ENCODE results near the gene FAM114A1.

FAM114A1 gene

GRCh38 chr4:38872620-38873019 lies 5.0 kb downstream of the FAM114A1 start:
- 0 out of 2 replicates have a peak, but pooled peaks cover 8% of the 10 kb centered on the region for H3K4me1 ChIP-seq (ENCODE audit: control insufficient read depth, insufficient read depth, low read length)
- peaks cover 4% of the 10 kb centered on the region; the same call in 1 of the 2 replicates for H3K36me3 ChIP-seq (ENCODE audit: control insufficient read depth, insufficient read depth, low read length)
- H3K27me3 ChIP-seq (ENCODE audit: control insufficient read depth, insufficient read depth, low read length): no peaks in the 10 kb centered on the region
- no peak overlapping the region for H3K27ac ChIP-seq (ENCODE audit: low read depth, low read length)
- H3K9me3 ChIP-seq (ENCODE audit: control insufficient read depth, insufficient read depth, low read length): no peaks in the 10 kb centered on the region
- no peak overlapping the region for H3K9ac ChIP-seq (ENCODE audit: low read depth, low read length)
- no peak overlapping the region for H3K4me3 ChIP-seq (ENCODE audit: low read depth, low read length)

GRCh38 chr4:38873290-38873944 lies 5.8 kb downstream of the FAM114A1 start:
- Histone ChIP-seq H3K4me1 (ENCODE audit: control insufficient read depth, insufficient read depth, low read length) (0 out of 2 replicates have a peak, but pooled peaks cover 5% of the 10 kb centered on the region), H3K36me3 (ENCODE audit: control insufficient read depth, insufficient read depth, low read length) (peaks cover 4% of the 10 kb centered on the region; the same call in 1 of the 2 replicates), H3K27ac (ENCODE audit: low read depth, low read length) (no peak overlapping the region), H3K9ac (ENCODE audit: low read depth, low read length) (no peak overlapping the region), H3K4me3 (ENCODE audit: low read depth, low read length) (no peak overlapping the region), H3K27me3 (ENCODE audit: control insufficient read depth, insufficient read depth, low read length) (no peaks in the 10 kb centered on the region), H3K9me3 (ENCODE audit: control insufficient read depth, insufficient read depth, low read length) (no peaks in the 10 kb centered on the region)

GRCh38 chr4:38876636-38877035 lies 9.0 kb downstream of the FAM114A1 start:
- no peak overlapping the region for H3K27ac ChIP-seq (ENCODE audit: low read depth, low read length)
- H3K4me1 ChIP-seq (ENCODE audit: control insufficient read depth, insufficient read depth, low read length): no peaks in the 10 kb centered on the region
- no peak overlapping the region for H3K4me3 ChIP-seq (ENCODE audit: low read depth, low read length)
- no peaks in the 10 kb centered on the region for H3K36me3 ChIP-seq (ENCODE audit: control insufficient read depth, insufficient read depth, low read length)
- H3K27me3 ChIP-seq (ENCODE audit: control insufficient read depth, insufficient read depth, low read length): no peaks in the 10 kb centered on the region
- no peak overlapping the region for H3K9ac ChIP-seq (ENCODE audit: low read depth, low read length)
- H3K9me3 ChIP-seq (ENCODE audit: control insufficient read depth, insufficient read depth, low read length): no peaks in the 10 kb centered on the region

GRCh38 chr4:38884254-38884653 lies 16.6 kb downstream of the FAM114A1 start:
- H3K9me3 ChIP-seq (ENCODE audit: control insufficient read depth, insufficient read depth, low read length): no peaks in the 10 kb centered on the region
- H3K4me1 ChIP-seq (ENCODE audit: control insufficient read depth, insufficient read depth, low read length): peaks cover 14% of the 10 kb centered on the region
- H3K27ac ChIP-seq (ENCODE audit: low read depth, low read length): no peak overlapping the region
- no peak overlapping the region for H3K9ac ChIP-seq (ENCODE audit: low read depth, low read length)
- H3K36me3 ChIP-seq (ENCODE audit: control insufficient read depth, insufficient read depth, low read length): no peaks in the 10 kb centered on the region
- H3K27me3 ChIP-seq (ENCODE audit: control insufficient read depth, insufficient read depth, low read length): no peaks in the 10 kb centered on the region
- H3K4me3 ChIP-seq (ENCODE audit: low read depth, low read length): no peak overlapping the region

GRCh38 chr4:38889143-38889542 lies 21.5 kb downstream of the FAM114A1 start:
- Histone ChIP-seq H3K4me3 (ENCODE audit: low read depth, low read length) (no peak overlapping the region), H3K27ac (ENCODE audit: low read depth, low read length) (no peak overlapping the region), H3K9ac (ENCODE audit: low read depth, low read length) (no peak overlapping the region), H3K27me3 (ENCODE audit: control insufficient read depth, insufficient read depth, low read length) (no peaks in the 10 kb centered on the region), H3K9me3 (ENCODE audit: control insufficient read depth, insufficient read depth, low read length) (no peaks in the 10 kb centered on the region), H3K4me1 (ENCODE audit: control insufficient read depth, insufficient read depth, low read length) (peaks cover 13% of the 10 kb centered on the region), H3K36me3 (ENCODE audit: control insufficient read depth, insufficient read depth, low read length) (no peaks in the 10 kb centered on the region)

- no peaks in the 10 kb centered on the region for H3K36me3 ChIP-seq (ENCODE audit: control insufficient read depth, insufficient read depth, low read length)
- no peaks in the 10 kb centered on the region for H3K9me3 ChIP-seq (ENCODE audit: control insufficient read depth, insufficient read depth, low read length)
- peaks cover 9% of the 10 kb centered on the region; the same call in 1 of the 2 replicates for H3K4me1 ChIP-seq (ENCODE audit: control insufficient read depth, insufficient read depth, low read length)
- H3K4me3 ChIP-seq (ENCODE audit: low read depth, low read length): no peak overlapping the region
- H3K27ac ChIP-seq (ENCODE audit: low read depth, low read length): no peak overlapping the region
- H3K9ac ChIP-seq (ENCODE audit: low read depth, low read length): no peak overlapping the region
- no peaks in the 10 kb centered on the region for H3K27me3 ChIP-seq (ENCODE audit: control insufficient read depth, insufficient read depth, low read length)
Observed at GRCh38 chr4:38891051-38891983, 23.7 kb downstream of the FAM114A1 start.

- no peak overlapping the region for H3K9ac ChIP-seq (ENCODE audit: low read depth, low read length)
- H3K4me1 ChIP-seq (ENCODE audit: control insufficient read depth, insufficient read depth, low read length): no peaks in the 10 kb centered on the region
- no peak overlapping the region for H3K4me3 ChIP-seq (ENCODE audit: low read depth, low read length)
- no peaks in the 10 kb centered on the region for H3K27me3 ChIP-seq (ENCODE audit: control insufficient read depth, insufficient read depth, low read length)
- H3K27ac ChIP-seq (ENCODE audit: low read depth, low read length): no peak overlapping the region
- no peaks in the 10 kb centered on the region for H3K9me3 ChIP-seq (ENCODE audit: control insufficient read depth, insufficient read depth, low read length)
- H3K36me3 ChIP-seq (ENCODE audit: control insufficient read depth, insufficient read depth, low read length): no peaks in the 10 kb centered on the region
Observed at GRCh38 chr4:38894322-38894982, 26.8 kb downstream of the FAM114A1 start.

GRCh38 chr4:38896940-38897339 lies 29.3 kb downstream of the FAM114A1 start:
- Histone ChIP-seq H3K36me3 (ENCODE audit: control insufficient read depth, insufficient read depth, low read length) (no peaks in the 10 kb centered on the region), H3K27ac (ENCODE audit: low read depth, low read length) (no peak overlapping the region), H3K9ac (ENCODE audit: low read depth, low read length) (no peak overlapping the region), H3K27me3 (ENCODE audit: control insufficient read depth, insufficient read depth, low read length) (no peaks in the 10 kb centered on the region), H3K4me3 (ENCODE audit: low read depth, low read length) (no peak overlapping the region), H3K9me3 (ENCODE audit: control insufficient read depth, insufficient read depth, low read length) (no peaks in the 10 kb centered on the region), H3K4me1 (ENCODE audit: control insufficient read depth, insufficient read depth, low read length) (no peaks in the 10 kb centered on the region)

- no peak overlapping the region for H3K4me3 ChIP-seq (ENCODE audit: low read depth, low read length)
- no peaks in the 10 kb centered on the region for H3K9me3 ChIP-seq (ENCODE audit: control insufficient read depth, insufficient read depth, low read length)
- H3K27me3 ChIP-seq (ENCODE audit: control insufficient read depth, insufficient read depth, low read length): no peaks in the 10 kb centered on the region
- no peaks in the 10 kb centered on the region for H3K36me3 ChIP-seq (ENCODE audit: control insufficient read depth, insufficient read depth, low read length)
- no peak overlapping the region for H3K27ac ChIP-seq (ENCODE audit: low read depth, low read length)
- H3K4me1 ChIP-seq (ENCODE audit: control insufficient read depth, insufficient read depth, low read length): no peaks in the 10 kb centered on the region
- no peak overlapping the region for H3K9ac ChIP-seq (ENCODE audit: low read depth, low read length)
Observed at GRCh38 chr4:38898245-38898644, 30.6 kb downstream of the FAM114A1 start.

GRCh38 chr4:38902221-38902620 lies 34.6 kb downstream of the FAM114A1 start:
- no peaks in the 10 kb centered on the region for H3K36me3 ChIP-seq (ENCODE audit: control insufficient read depth, insufficient read depth, low read length)
- no peaks in the 10 kb centered on the region for H3K4me1 ChIP-seq (ENCODE audit: control insufficient read depth, insufficient read depth, low read length)

More at GRCh38 chr4:38902221-38902620, 34.6 kb downstream of the FAM114A1 start:
- no peak overlapping the region for H3K9ac ChIP-seq (ENCODE audit: low read depth, low read length)
- H3K27ac ChIP-seq (ENCODE audit: low read depth, low read length): no peak overlapping the region
- H3K9me3 ChIP-seq (ENCODE audit: control insufficient read depth, insufficient read depth, low read length): no peaks in the 10 kb centered on the region
- no peak overlapping the region for H3K4me3 ChIP-seq (ENCODE audit: low read depth, low read length)
- H3K27me3 ChIP-seq (ENCODE audit: control insufficient read depth, insufficient read depth, low read length): no peaks in the 10 kb centered on the region
